Nephron (organoid): ENCODE measurements around the gene PISD.

Experiments used
- H3K27ac Mint-ChIP-seq, 3 experiments: 2 replicates each; pipeline ENCODE4 v1.8.0; 2020; ENCODE audit warnings: mixed read lengths in 3 of 3, mild to moderate bottlenecking in 2 of 3, moderate library complexity in 1 of 3
- H3K27me3 Mint-ChIP-seq: 2 replicates; pipeline ENCODE4 v1.8.0; 2021; ENCODE audit warnings: low read depth, mild to moderate bottlenecking, moderate library complexity, mixed read lengths
- H3K36me3 Mint-ChIP-seq: 2 replicates; pipeline ENCODE4 v1.8.0; 2020; ENCODE audit warnings: low read depth, mixed read lengths
- H3K4me1 Mint-ChIP-seq: 2 replicates; pipeline ENCODE4 v1.8.0; 2020; ENCODE audit warnings: mixed read lengths
- H3K4me3 Mint-ChIP-seq, 3 experiments: 2 replicates each; pipeline ENCODE4 v1.8.0; 2020; ENCODE audit warnings: mild to moderate bottlenecking in 3 of 3, mixed read lengths in 3 of 3, moderate library complexity in 2 of 3
- H3K9me3 Mint-ChIP-seq: 2 replicates; pipeline ENCODE4 v1.8.0; 2020; ENCODE audit warnings: mixed read lengths
- CTCF ChIP-seq, 3 experiments: fragments of 200-600 bp; sonication (generic); IDR thresholded peaks; one replicate each; pipeline ENCODE4 v1.5.0; 2021; ENCODE audit warnings: antibody characterized with exemption in 3 of 3; ENCODE audit not compliant: unreplicated experiment in 3 of 3

Gene PISD

DNA sequence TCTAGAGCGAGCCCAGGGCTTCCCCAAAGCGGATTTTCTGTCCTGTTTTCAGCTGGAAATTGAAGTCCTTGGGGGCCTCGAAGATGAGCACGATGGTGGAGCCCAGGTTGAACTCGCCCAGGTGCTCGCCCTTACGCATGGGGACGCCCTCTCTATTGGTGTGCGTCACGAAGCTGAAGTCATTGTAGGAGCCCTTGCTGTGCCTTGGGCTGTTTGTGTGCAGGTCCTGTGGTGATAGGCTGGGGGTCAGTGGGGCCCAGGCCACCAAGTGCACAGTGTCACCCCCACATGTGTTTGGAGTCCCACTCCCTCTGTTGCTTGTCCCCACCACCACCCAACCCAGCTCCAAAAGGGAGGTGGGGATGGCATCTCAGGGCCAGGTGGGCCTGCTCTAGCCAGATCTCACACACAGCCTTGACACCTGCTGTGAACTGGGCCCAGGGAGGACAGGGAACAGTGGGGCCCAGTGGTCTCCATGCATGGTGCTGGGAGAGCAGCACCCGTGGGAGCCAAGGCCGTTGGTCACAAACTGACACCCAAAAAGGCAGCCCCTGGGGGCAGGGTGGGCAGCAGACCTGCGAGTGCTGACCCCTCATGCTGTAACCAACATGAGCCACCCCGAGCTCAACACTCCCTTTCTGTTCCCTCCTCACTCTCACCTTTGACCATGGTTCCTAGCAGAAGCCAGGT lies 42.3 kb downstream of the PISD start:
- Mint-ChIP-seq H3K27me3 (no peaks in the 10 kb centered on the region), H3K4me3 (no peak overlapping the region), H3K4me1 (peaks cover 19% of the 10 kb centered on the region), H3K27ac (no peak overlapping the region), H3K36me3 (peaks cover 10% of the 10 kb centered on the region), H3K9me3 (no peaks in the 10 kb centered on the region)
- no peak for TF ChIP-seq CTCF (IDR thresholded peaks at IDR 0.05; ENCODE audit: unreplicated experiment in 3 of 3)

DNA sequence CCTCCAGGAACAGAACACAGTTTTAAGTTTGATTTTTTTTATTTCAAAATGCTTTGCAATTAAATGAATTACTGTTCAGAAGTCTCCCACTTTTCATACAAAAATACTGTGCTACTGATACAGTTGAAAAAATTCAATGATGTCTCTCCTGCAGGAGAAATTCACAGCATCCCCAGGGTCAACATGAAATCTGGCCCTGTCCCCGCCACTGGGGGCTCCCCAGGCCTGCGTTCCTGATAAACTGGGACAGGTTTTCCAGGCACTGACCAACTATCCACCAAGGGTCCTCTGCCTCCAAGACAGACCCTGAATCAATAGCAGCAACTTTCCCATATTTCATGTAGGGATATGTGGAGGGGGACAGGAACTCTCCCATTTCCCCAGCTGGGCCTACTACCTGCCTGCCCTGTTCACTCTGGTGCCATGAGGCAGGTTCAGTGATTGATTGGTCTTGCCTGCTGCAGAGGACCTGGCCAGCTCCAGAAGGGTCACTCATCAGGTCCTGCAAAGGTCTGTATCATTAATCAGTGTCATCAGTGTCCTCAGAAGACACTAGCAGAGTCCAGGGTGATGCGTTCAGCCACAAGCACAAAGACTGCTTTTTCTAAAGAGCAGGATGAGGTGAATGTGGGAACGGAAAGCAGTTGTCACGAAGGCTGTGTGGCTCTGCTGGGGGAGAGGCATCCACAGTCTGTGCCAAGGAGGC lies 43.4 kb downstream of the PISD start:
- no peak for TF ChIP-seq CTCF (IDR thresholded peaks at IDR 0.05; ENCODE audit: unreplicated experiment in 3 of 3)
- H3K27ac Mint-ChIP-seq = no peak overlapping the region
- H3K9me3 Mint-ChIP-seq = no peaks in the 10 kb centered on the region
- H3K27me3 Mint-ChIP-seq = no peaks in the 10 kb centered on the region
- H3K4me1 Mint-ChIP-seq = peaks cover 19% of the 10 kb centered on the region
- peaks cover 10% of the 10 kb centered on the region for H3K36me3 Mint-ChIP-seq
- H3K4me3 Mint-ChIP-seq = no peak overlapping the region

GRCh38 chr22:31618057-31618456 lies 44.0 kb downstream of the PISD start:
- no peaks in the 10 kb centered on the region for H3K27me3 Mint-ChIP-seq
- TF ChIP-seq CTCF (IDR thresholded peaks at IDR 0.05; ENCODE audit: unreplicated experiment in 3 of 3) = no peak
- H3K27ac Mint-ChIP-seq = no peak overlapping the region
- no peaks in the 10 kb centered on the region for H3K9me3 Mint-ChIP-seq
- peaks cover 19% of the 10 kb centered on the region for H3K4me1 Mint-ChIP-seq
- no peak overlapping the region for H3K4me3 Mint-ChIP-seq
- peaks cover 10% of the 10 kb centered on the region for H3K36me3 Mint-ChIP-seq

GRCh38 chr22:31616315-31616980 lies 45.6 kb downstream of the PISD start:
- Mint-ChIP-seq H3K9me3 (no peaks in the 10 kb centered on the region), H3K27me3 (no peaks in the 10 kb centered on the region), H3K36me3 (peaks cover 14% of the 10 kb centered on the region), H3K4me1 (peaks cover 24% of the 10 kb centered on the region), H3K4me3 (peak overlapping the region in 2 of 3 experiments; percentile 2 to 37), H3K27ac (peak overlapping the region; percentile 46 to 73 (median 67))
- TF ChIP-seq CTCF (IDR thresholded peaks at IDR 0.05; ENCODE audit: unreplicated experiment in 3 of 3) = no peak

GRCh38 chr22:31615940-31616314 lies 46.1 kb downstream of the PISD start:
- H3K4me3 Mint-ChIP-seq = peak overlapping the region in 2 of 3 experiments; percentile 2 to 37
- peaks cover 14% of the 10 kb centered on the region for H3K36me3 Mint-ChIP-seq
- peaks cover 24% of the 10 kb centered on the region for H3K4me1 Mint-ChIP-seq
- peak overlapping the region; percentile 46 to 73 (median 67) for H3K27ac Mint-ChIP-seq
- no peaks in the 10 kb centered on the region for H3K9me3 Mint-ChIP-seq
- no peaks in the 10 kb centered on the region for H3K27me3 Mint-ChIP-seq
- no peak for TF ChIP-seq CTCF (IDR thresholded peaks at IDR 0.05; ENCODE audit: unreplicated experiment in 3 of 3)
